Renal cortical epithelial cell (primary cell): ENCODE measurements around the gene COX7A2. TPM values are rescaled to one million over a fixed set of nuclear protein-coding genes. Genes with fewer than 3 reads are reported as not detected.

Source experiments
- DNase-seq: peaks from one replicate; pipeline ENCODE4 v3.0.0-alpha.2; 2011; ENCODE audit warnings: low read depth
- total RNA-seq: library from RNA; depleted of rRNA; stranded (reverse); fragments of >200 nt; gene quantifications from 2 replicates; pipeline ENCODE4 v1.2.3, GENCODE V29; 2014

The COX7A2 gene
- total RNA-seq: 70.5 and 352 TPM in 2 replicates

GRCh38 chr6:75243333-75244062, at the start of gene COX7A2:
Gene COX7A2 (minus strand): TSS chr6:75243801. CDS start chr6:75243734, 67 bp downstream.
- DNase-seq: peak; percentile 98

DNA sequence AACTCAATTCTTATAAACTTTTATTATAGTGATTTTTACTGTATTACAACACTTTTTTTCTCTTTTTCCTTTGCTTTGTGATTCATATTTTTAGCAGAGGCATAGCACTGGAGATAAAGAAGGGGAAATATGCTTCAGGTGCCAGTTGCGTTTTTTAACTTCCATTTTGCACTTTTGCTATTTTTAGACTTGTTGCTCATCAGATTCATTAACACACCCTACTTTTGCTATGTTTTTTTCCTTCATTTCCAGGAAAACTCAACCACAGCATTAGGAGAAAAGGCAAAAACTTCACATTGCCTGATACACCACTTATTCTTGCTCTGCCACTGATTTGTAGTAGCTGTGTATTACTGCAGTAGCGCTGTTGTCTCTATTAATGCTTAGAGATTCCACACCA, 49.0 kb upstream of the COX7A2 start:
- no peak for DNase-seq

DNA sequence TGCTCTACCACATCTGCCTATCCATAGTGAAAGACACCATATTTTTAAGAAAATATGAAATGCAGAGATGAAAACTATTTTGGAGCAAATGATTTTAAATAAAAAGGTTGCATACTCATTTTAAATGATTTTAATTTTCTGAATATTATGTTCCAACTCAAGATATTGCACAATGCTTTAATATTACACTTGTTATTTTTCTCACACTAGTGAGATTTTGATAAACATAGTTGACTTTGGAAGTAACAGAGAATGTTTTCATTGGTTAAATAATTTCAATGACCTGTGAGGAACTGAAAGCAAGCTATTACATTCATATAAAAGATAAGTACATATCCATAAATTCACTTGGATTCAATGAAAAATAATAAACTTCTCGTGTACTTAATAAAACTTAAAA, 48.1 kb upstream of the COX7A2 start:
- no peak for DNase-seq

DNA sequence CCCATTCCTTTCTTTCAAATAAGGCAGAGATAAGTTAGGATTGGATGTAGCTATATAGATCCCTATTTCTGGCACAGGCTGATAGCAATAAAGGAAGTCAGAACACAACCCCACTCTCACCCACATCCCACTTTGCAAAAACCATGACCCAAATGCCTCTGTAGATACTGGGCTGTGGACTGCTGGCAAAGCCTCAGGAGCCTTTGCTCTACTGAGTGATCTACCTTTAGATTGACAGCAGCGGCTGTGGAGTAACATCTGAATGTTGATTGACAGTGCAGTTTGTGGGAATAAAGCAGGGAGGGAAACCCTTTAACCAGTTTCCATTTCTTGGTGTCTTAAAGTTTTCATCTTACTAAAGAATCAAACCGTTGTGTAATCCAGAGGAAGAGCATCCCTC, 47.7 kb upstream of the COX7A2 start:
- no peak for DNase-seq

- DNase-seq: no peak
These were observed 46.7 kb upstream of the COX7A2 start for GRCh38 chr6:75290136-75290945.

- DNase-seq: no peak
These were observed 44.4 kb upstream of the COX7A2 start for GRCh38 chr6:75288023-75288422.

DNA sequence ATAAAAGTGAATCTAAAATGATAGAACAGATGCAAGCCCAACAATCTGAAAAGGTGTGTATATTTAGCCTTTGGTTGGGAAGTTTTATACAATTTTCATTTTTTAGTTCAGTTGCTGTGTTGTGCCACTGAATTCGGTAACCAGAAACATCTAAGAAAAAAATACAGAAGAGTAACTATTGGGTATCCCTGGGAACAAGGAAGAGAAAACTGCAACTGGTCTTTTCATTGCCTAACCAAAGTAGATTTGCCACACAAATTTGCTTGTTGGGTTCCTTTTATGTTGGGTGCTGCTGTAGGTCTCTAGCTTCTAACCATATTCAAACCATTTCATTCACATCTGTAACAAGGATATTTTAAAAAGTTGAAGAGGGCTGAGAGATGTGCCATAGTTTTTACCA, 43.8 kb upstream of the COX7A2 start:
- no peak for DNase-seq

GRCh38 chr6:75286955-75287354, 43.4 kb upstream of the COX7A2 start:
- no peak for DNase-seq

- DNase-seq: no peak
These were observed 41.7 kb upstream of the COX7A2 start for GRCh38 chr6:75285283-75285639.

DNA sequence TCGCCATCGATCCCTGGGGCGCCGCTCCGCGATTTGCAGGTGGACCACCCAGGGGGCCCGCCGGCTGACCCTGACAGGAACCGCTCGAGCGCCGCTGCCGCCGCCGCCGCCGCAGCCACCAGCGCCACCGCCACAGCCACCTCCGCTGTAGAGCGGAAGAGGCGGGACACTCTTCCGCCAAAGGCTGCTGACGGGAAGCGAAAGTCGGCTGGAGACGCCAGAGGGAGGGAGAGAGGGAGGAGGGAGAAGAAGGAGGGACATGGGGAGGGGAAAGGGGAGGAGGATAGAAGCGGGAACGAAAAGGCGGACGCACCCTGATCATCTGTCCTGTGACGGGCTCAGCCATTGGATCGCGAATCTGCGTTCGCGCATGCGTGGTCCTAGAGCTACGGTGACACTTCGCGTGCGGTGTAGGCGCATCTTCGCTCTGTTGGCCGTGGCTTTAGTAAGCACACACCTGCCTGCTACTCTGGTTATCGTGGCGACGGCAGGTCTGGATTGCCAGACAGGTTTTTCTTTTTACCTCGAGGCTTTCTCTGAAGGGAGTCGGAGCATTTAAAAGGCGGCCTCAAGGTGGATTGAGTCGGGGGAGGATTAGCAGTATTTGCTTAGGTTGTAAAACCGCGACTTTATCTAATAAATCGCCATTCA, 41.2 kb upstream of the COX7A2 start, which contains the start of gene TMEM30A:
TMEM30A (minus strand) TSS at position 161 of the 651 bp plus-strand sequence; CDS start at position 7, 154 bp downstream.
- DNase-seq: peak; percentile 98

DNA sequence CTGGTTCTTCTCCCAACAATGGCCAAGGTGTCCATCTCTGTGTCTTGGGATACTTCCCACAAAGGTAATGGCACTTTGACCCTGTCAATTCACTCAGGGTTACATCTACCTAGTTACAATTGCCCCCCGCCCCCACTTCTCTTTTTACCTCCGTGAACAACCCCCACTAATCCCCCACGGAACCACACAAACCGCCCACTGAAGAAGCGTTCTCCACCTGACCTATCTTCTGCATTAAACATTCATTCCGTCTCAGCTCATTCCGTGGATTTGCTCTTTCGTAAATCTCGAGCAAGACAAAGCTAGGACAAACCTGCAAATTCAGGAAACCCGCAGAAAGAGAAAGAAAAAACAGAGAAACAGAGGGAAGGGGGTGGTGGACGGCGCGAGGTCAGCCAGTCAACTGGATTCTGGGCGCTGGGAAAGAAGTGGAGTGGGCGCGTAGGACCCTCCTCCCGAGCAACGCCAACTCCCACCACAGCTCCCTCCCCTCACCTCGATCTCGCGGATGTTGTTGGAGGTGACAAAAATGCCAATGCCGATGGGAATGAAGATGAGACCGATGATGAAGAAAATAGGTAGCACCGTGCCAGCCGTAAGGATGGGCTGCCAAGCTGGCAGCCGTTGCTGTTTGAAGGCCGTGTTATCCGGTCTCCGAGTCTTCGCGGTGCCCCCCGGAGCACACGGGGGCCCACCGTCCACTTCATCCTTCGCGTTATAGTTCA, 40.5 kb upstream of the COX7A2 start:
- no peak for DNase-seq

DNA sequence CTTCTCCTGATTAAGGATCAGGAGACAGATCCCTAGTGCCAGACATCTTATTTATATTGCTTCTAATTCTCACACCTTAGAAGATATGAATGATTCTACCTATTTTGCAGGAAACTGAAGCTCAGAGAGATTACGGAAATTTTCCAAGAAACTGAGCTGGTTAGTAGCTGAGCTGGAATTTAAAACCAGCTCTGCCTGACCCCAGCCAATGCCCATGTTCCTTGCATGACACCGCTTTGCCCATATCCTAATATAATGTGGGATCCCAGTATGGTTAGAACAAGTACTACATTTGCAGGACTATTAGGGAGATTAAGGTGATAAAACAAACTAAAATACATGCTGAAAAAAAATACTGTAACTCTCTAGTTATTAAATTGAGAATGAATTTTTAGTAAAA, 39.1 kb upstream of the COX7A2 start:
- DNase-seq: no peak

GRCh38 chr6:75281653-75282052, 38.1 kb upstream of the COX7A2 start:
- no peak for DNase-seq

DNA sequence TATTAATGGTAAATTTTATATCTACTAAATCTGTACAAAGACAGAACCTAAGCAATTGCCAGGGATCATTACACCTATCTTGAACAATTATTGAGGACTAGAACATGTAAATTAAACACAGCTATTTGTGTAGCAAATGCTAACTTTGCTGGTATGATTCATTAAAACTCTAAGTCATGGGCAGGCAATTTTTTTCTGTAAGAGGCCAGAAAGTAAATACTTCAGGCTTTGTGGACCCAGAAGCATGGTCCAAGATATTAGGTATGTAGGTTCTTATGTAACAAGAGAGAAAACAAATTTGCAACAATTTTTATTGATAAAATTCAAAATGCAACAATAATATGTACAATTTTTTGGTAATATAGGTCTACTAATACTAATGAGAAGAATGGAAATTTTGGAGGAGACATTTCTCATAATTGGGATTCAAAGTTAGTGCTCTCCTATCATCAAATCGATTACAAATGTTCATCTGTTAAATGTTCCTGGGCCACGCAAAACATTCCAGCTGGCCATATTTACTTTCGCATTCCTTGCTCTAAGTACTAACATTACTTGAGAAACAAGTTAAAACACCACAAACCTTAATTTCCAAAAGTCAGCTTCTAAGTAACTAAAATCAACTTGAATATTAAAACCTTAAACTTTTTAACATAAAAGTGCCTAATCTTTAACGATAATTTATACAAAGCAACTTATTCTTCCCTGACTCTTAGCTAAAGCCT, 36.7 kb upstream of the COX7A2 start:
- peak; percentile 40 for DNase-seq

GRCh38 chr6:75279418-75279817, 35.8 kb upstream of the COX7A2 start:
- no peak for DNase-seq

DNA sequence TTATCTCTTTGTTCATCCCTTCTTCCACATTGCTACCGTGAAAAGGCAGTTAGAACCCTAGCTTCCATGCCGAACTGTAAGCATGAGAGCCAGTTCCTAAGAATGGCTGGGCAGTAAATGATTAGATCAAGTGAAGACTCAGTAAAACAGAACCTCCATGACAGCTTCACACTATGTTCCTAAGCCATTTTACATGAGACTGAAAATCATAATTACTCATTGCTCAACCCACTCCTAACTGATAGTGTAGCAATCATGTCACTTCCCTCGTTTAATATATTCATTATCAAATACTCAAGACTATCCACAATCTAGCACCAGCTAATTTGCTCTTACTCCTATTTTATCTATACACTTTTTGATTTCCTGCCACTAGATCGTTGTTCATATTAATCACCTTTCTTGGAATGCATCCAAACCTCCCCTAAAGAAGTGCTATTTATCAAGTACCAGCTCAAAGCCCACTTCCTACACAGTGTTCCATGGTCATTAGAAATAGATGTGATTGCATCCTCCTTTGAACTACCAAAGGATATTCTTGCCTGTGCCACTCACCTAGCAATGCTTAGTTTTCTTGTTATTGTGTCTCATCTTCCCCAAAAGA, 35.0 kb upstream of the COX7A2 start:
- DNase-seq: no peak

DNA sequence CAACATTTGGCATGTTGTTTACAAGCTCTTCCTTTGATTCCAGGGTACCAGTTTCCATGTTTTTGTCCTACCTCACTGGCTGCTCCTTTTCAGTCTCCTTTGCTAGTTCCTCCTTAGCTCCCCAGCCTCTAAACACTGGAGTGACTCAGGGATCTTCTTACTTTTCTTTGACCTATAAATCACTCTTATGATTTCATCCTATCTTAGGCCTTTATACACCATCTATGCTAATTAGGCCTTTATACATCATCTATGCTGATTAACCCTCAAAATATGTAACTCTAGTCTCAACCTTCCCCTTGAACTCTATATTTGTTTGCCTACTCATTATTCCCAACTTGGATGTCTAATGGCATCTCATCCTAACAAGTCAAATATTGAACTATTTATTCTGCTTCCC, 31.5 kb upstream of the COX7A2 start:
- peak; percentile 43 for DNase-seq

DNA sequence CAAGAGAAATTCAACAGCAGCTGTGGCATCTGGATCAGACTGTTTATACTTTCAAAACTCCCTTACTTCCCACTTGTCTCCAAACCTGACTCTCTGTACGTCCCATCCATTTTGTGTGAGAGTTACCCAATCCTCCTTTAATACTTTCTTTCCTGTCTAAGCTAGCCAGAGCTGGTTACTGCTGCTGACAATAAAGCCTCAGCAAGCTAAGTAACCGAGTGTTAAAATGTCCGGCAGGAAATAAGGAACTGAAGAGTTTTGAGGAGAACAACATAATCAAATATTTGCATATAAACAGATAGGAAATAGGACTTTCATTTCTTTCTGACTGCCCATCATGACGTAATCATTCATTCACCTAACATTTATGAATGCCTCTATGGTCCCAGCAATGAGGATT, 29.4 kb upstream of the COX7A2 start:
- DNase-seq: no peak

- DNase-seq: peak; percentile 77
These were observed 28.7 kb upstream of the COX7A2 start for GRCh38 chr6:75272145-75272840.

GRCh38 chr6:75268988-75269354, 25.4 kb upstream of the COX7A2 start:
- DNase-seq: no peak
